Stomach smooth muscle (tissue), 2 donors: ENCODE results near the gene WNT5B.
A peak's percentile ranks its signal among the peaks of the same experiment; 100 is the strongest.
"Not testable (repeated sequence)": the region's sequence is repeated elsewhere in the genome, so short reads cannot be mapped to it uniquely, and the experiment has no call there.

Source experiments
- H3K27ac ChIP-seq: one replicate; pipeline ENCODE4 v1.7.0; 2013; ENCODE audit warnings: mild to moderate bottlenecking, low read length, inconsistent platforms
- H3K27me3 ChIP-seq, 2 donors: one replicate each; pipeline ENCODE4 v1.7.0; 2013; ENCODE audit warnings: low read length in 2 of 2; ENCODE audit not compliant: insufficient read depth in 2 of 2, control insufficient read depth in 1 of 2
- H3K36me3 ChIP-seq, 2 donors: one replicate each; pipeline ENCODE4 v1.7.0; 2013; ENCODE audit warnings: low read length in 2 of 2; ENCODE audit not compliant: control insufficient read depth in 2 of 2, insufficient read depth in 2 of 2
- H3K4me1 ChIP-seq: one replicate; pipeline ENCODE4 v1.7.0; 2013; ENCODE audit warnings: low read length; ENCODE audit not compliant: control insufficient read depth, insufficient read depth
- H3K4me3 ChIP-seq, 2 donors: one replicate each; pipeline ENCODE4 v1.7.0; 2013; ENCODE audit warnings: low read length in 2 of 2
- H3K9ac ChIP-seq, 2 donors: one replicate each; pipeline ENCODE4 v1.7.0; 2013; ENCODE audit warnings: low read length in 2 of 2, mild to moderate bottlenecking in 1 of 2
- H3K9me3 ChIP-seq, 2 donors: one replicate each; pipeline ENCODE4 v1.7.0; 2013; ENCODE audit warnings: low read length in 2 of 2; ENCODE audit not compliant: control insufficient read depth in 2 of 2
- donor health status: healthy.
- donor health status: Pancreatic carcinoma.

The WNT5B gene

DNA sequence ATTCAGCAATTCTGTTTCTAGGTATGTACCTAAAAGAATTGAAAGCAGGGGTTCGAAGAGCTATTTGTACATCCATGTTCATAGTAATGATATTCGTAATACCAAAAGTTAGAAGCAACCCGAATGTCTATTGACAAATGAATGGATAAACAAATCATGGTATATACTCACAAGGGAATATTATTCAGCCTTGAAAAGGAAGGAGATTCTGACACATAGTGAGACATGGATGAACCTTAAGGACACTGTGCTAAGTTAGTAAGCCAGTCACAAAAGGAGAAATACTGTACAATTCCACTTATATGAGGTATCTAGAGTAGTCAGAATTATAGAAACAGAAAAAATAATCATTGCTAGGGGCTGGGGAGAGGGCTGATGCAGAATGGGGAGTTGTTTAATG is 30.3 kb upstream of the WNT5B start:
- H3K9me3 ChIP-seq = no peaks in the 10 kb centered on the region
- H3K4me3 ChIP-seq = no peak overlapping the region

DNA sequence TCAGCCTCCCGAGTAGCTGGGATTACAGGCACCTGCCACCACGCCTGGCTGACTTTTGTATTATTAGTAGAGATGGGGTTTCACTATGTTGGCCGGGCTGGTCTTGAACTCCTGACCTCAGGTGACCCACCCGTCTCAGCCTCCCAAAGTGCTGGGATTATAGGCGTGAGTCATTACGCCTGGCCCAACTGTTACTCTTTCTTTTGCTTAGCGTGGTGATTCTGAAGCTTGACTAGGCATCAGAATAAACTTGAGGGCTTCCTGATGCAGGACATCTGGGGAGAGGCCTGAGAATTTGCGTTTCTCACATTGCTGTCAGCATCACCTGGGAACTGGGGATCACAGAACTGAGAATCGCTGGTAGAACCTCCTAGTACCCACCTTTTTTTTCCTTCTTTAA is 26.3 kb upstream of the WNT5B start:
- H3K27me3 ChIP-seq, H3K27ac ChIP-seq, H3K36me3 ChIP-seq, H3K9me3 ChIP-seq, H3K9ac ChIP-seq, H3K4me3 ChIP-seq: not testable (repeated sequence)
- peaks cover 21% of the 10 kb centered on the region for H3K4me1 ChIP-seq

More for the DNA sequence above, 30.3 kb upstream of the WNT5B start:
- H3K9ac ChIP-seq = no peak overlapping the region
- H3K4me1 ChIP-seq = peaks cover 7% of the 10 kb centered on the region
- H3K27me3 ChIP-seq = no peaks in the 10 kb centered on the region
- H3K36me3 ChIP-seq = no peaks in the 10 kb centered on the region
- no peak overlapping the region for H3K27ac ChIP-seq

DNA sequence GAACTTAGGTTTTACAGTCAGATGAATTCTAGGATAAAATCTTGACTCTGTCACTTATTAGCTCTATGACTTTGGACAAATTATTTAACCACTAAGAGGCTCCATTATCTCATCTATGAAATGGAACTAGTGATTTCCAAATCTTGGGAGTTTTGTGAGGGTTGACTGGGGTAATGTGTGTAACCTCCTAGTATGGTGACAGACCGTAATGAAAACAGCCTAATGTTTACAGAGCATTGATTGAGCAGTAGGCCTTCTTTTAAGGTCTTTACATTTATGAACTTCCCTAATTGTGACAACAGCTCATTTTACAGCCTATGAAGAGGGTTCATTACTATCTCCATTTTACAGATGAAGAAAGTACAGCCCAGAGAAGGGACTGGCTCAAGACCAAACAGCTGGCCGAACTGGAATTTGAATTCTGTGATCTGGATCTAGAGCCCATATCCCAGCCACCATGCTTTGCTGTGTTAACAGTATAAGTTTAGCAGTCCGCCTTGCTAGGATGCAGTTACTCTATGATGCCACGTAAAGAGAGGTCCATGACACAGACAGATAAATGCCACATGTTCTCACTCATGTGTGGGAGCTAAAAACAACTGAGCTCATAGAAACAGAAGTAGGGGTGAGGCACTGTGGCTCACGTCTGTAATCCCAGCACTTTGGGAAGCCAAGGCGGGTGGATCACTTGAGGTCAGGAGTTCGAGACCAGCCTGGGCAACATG is 25.6 kb upstream of the WNT5B start:
- Histone ChIP-seq H3K36me3 (no peaks in the 10 kb centered on the region), H3K9ac (no peak overlapping the region), H3K9me3 (no peaks in the 10 kb centered on the region), H3K4me1 (peaks cover 21% of the 10 kb centered on the region), H3K4me3 (no peak overlapping the region), H3K27me3 (no peaks in the 10 kb centered on the region), H3K27ac (no peak overlapping the region)

GRCh38 chr12:1604464-1604863 is 24.6 kb upstream of the WNT5B start:
- H3K27ac ChIP-seq = peak overlapping the region; percentile 95
- no peaks in the 10 kb centered on the region for H3K27me3 ChIP-seq
- H3K4me3 ChIP-seq = no peak overlapping the region
- H3K36me3 ChIP-seq = no peaks in the 10 kb centered on the region
- no peak overlapping the region for H3K9ac ChIP-seq
- no peaks in the 10 kb centered on the region for H3K9me3 ChIP-seq
- H3K4me1 ChIP-seq = peaks cover 21% of the 10 kb centered on the region

DNA sequence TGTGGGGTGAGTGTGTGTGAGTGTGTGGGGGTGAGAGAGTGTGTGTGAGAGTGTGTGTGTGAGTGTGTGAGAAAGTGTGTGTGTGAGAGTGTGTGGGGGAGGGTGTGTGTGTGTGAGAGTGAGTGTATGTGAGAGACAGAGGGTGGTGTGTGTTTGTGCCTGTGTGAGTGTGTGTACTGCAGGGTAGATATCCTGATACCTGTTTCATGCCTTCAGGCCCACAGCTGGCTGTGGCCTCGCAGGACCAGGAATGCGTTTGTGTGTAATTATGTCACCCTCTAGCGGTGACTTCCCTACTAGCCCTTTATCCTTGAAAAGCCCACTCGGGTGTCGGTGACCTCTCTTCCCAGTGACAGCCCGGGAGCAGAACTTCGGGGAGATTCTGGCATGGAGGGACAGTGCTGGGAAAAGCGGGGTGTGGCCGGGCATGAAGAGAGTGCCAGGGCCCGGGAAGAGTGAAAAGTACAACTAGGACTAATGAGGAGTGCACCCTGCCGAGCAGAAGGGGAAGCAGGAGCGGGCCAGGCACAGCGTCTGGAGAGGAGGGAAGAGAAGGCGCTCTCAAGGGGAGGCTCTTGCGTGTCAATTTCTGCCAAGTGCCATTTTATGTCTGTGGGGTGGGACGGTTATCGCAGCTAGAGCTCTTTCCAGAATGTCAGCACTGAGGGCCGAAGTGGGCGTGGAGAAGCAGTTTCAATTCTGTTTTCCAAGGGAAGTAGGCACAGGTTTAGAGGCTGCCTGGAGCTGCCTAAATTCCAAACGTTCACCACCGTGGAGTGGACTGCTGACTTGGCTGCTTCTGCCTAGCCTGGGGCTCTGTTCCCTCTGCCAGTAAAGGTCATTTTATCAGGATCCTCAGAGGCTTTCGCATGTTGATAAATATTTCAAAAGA is 23.7 kb upstream of the WNT5B start:
- Histone ChIP-seq H3K36me3 (no peaks in the 10 kb centered on the region), H3K4me1 (peaks cover 23% of the 10 kb centered on the region), H3K27me3 (no peaks in the 10 kb centered on the region), H3K9ac (peak overlapping the region; percentile 79 to 80), H3K27ac (peak overlapping the region; percentile 95), H3K9me3 (no peaks in the 10 kb centered on the region), H3K4me3 (peak overlapping the region; percentile 73 to 76)

GRCh38 chr12:1606021-1606622 is 22.9 kb upstream of the WNT5B start:
- Histone ChIP-seq H3K9me3 (no peaks in the 10 kb centered on the region), H3K27me3 (no peaks in the 10 kb centered on the region), H3K9ac (peak overlapping the region; percentile 79 to 80), H3K4me1 (peaks cover 23% of the 10 kb centered on the region), H3K36me3 (no peaks in the 10 kb centered on the region), H3K27ac (peak overlapping the region; percentile 95), H3K4me3 (peak overlapping the region; percentile 73 to 76)

DNA sequence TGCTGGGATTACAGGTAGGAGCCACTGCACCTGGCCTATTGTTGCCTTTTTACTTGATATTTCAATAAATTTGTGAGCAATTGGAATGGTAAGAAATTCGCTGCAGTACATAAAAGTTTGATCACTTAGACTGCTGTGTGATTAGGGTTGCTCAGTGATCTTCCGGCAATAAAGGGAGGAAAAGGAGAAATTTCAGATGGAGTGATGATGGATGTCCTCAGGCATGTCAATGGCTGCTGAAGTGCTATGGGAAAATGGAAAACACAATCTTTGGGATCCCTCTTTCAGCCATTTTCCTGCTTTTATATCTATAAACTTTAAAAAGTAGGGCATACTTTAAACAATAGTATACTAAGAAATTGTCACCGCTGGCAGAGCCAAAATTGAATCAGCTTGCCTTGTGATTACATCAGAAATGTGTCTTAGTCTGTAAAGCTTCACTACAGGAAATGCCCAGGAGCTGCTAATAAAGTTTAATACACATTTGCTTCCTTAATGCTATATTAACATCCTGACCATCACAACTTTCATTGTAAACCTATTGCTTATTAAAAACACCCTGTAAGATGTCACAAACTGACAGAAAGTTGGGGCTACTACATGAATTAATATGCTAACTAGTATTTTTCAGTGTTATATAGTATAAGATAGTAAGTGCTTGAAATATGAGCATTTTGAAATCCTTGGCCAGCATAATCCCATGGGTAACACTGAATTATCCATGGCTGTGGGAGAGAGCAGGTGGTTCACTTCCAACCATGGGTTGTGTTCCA is 20.9 kb upstream of the WNT5B start:
- Histone ChIP-seq H3K4me3 (no peak overlapping the region), H3K4me1 (peaks cover 23% of the 10 kb centered on the region), H3K9me3 (no peaks in the 10 kb centered on the region), H3K27ac (no peak overlapping the region), H3K36me3 (no peaks in the 10 kb centered on the region), H3K9ac (no peak overlapping the region), H3K27me3 (no peaks in the 10 kb centered on the region)

GRCh38 chr12:1608713-1609119 is 20.3 kb upstream of the WNT5B start:
- Histone ChIP-seq H3K9ac (no peak overlapping the region), H3K4me1 (peaks cover 23% of the 10 kb centered on the region), H3K36me3 (no peaks in the 10 kb centered on the region), H3K9me3 (no peaks in the 10 kb centered on the region), H3K27ac (no peak overlapping the region), H3K27me3 (no peaks in the 10 kb centered on the region), H3K4me3 (no peak overlapping the region)

DNA sequence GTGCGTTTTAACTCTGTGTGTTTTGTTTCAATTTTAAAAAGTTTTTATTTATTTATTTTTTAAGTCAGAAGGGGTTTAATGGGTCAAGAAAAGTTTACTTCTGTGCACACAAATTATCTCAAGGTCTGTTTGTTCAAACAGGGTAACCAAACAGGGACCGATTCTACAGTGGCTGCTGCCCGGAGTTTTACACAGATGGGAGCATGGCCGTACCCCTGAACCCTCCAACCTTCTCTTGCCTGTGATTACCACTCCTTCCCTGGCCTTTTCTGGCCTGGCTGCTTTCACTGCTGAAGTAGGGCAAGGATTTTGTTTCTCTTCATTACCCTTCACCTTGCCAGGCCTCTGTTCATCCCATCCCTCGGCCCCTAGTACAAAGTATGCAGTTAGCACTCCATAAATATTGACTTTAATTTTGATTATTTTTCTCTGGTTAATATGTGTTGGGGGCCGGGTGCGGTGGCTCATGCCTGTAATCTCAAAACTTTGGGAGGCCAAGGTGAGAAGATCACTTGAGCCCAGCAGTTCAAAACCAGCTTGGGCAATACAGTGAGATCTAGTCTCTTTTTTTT is 18.9 kb upstream of the WNT5B start:
- peaks cover 23% of the 10 kb centered on the region for H3K4me1 ChIP-seq

More for the DNA sequence above, 18.9 kb upstream of the WNT5B start:
- Histone ChIP-seq H3K4me3 (no peak overlapping the region), H3K27ac (no peak overlapping the region), H3K36me3 (no peaks in the 10 kb centered on the region), H3K9me3 (no peaks in the 10 kb centered on the region), H3K27me3 (no peaks in the 10 kb centered on the region), H3K9ac (no peak overlapping the region)
